GM18867 (cell line): ENCODE results near the gene AFF4.
A peak's percentile ranks its signal among the peaks of the same experiment; 100 is the strongest.

ENCODE experiments used
- ATAC-seq: cut with Tn5 transposase; IDR thresholded peaks from one replicate; pipeline ENCODE4 v1.9.1; 2021; ENCODE audit warnings: mild to moderate bottlenecking, moderate library complexity; ENCODE audit not compliant: unreplicated experiment

The AFF4 gene

GRCh38 chr5:132830436-132831094 lies 132.9 kb downstream of the AFF4 start, which contains the start of gene SHROOM1:
SHROOM1 (minus strand) TSS chr5:132830647; CDS start chr5:132826140, 4,507 bp downstream.
- ATAC-seq: peak; percentile 74

GRCh38 chr5:132829742-132830435 lies 133.5 kb downstream of the AFF4 start:
- ATAC-seq: peak; percentile 80

GRCh38 chr5:132828846-132829494 lies 134.5 kb downstream of the AFF4 start:
- no peak for ATAC-seq

- no peak for ATAC-seq
Measured at GRCh38 chr5:132827943-132828673, 135.3 kb downstream of the AFF4 start.

- ATAC-seq: no peak
Measured at GRCh38 chr5:132826424-132827082, 136.9 kb downstream of the AFF4 start.

- ATAC-seq: no peak
Measured at GRCh38 chr5:132825834-132826391, 137.5 kb downstream of the AFF4 start.
